GM18498 (cell line): ENCODE data around the gene IL18RAP.

ENCODE experiments used
- ATAC-seq: cut with Tn5 transposase; IDR thresholded peaks from one replicate; pipeline ENCODE4 v1.9.1; 2021; ENCODE audit warnings: mild to moderate bottlenecking, moderate library complexity; ENCODE audit not compliant: unreplicated experiment

IL18RAP gene

GRCh38 chr2:102492006-102492405, 69.0 kb downstream of the IL18RAP start:
- no peak for ATAC-seq

- no peak for ATAC-seq
Measured at GRCh38 chr2:102494570-102494969, 71.6 kb downstream of the IL18RAP start.

DNA sequence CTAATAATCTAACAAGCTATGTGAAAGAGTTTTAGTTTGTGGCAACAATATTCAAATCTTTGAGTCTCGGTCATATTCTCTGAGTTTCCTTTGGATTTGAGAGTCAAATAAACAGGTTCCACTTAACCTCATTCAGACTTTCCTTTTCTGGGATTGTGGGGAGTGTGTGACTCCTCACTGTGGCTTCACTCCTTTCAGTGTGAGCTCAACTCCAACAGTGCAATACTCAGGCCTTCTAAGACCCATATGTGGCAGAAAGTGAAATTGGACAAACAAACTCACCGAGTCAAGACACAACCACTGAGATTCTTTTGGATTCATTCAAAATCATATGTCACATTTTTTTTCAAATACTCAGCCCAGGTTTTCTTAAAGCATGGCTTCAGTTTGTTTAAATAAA, 75.5 kb downstream of the IL18RAP start:
- ATAC-seq, result no peak

- no peak for ATAC-seq
Measured at GRCh38 chr2:102499558-102499957, 76.6 kb downstream of the IL18RAP start.
